ENCODE measurements around the gene STEEP1.

DNA sequence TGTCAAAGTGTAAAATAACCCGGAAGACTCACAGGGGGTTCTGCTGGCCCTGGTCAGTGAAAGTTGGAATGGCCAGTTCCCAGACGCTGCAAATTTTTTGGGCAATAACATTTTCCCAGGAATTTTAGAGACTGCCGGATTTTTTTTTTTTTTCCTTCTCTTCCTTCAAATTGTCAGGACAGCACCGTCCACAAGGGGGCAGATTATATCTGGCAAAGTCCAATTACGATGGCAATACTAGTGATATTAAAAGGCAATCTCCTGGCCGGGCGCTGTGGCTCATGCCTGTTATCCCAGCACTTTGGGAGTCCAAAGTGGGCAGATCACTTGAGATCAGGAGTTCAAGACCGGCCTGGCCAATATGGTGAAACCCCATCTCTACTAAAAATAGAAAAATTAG, 76.5 kb downstream of the STEEP1 start:
- TF ChIP-seq, protein P1, sequence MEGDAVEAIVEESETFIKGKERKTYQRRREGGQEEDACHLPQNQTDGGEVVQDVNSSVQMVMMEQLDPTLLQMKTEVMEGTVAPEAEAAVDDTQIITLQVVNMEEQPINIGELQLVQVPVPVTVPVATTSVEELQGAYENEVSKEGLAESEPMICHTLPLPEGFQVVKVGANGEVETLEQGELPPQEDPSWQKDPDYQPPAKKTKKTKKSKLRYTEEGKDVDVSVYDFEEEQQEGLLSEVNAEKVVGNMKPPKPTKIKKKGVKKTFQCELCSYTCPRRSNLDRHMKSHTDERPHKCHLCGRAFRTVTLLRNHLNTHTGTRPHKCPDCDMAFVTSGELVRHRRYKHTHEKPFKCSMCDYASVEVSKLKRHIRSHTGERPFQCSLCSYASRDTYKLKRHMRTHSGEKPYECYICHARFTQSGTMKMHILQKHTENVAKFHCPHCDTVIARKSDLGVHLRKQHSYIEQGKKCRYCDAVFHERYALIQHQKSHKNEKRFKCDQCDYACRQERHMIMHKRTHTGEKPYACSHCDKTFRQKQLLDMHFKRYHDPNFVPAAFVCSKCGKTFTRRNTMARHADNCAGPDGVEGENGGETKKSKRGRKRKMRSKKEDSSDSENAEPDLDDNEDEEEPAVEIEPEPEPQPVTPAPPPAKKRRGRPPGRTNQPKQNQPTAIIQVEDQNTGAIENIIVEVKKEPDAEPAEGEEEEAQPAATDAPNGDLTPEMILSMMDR (IDR thresholded peaks at IDR 0.05) = peak; percentile 63
- TF ChIP-seq SREBF2 (IDR thresholded peaks at IDR 0.05) = no peak
- TF ChIP-seq, protein P2, sequence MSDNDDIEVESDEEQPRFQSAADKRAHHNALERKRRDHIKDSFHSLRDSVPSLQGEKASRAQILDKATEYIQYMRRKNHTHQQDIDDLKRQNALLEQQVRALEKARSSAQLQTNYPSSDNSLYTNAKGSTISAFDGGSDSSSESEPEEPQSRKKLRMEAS (IDR thresholded peaks at IDR 0.05) = no peak
- TF ChIP-seq, protein P3, sequence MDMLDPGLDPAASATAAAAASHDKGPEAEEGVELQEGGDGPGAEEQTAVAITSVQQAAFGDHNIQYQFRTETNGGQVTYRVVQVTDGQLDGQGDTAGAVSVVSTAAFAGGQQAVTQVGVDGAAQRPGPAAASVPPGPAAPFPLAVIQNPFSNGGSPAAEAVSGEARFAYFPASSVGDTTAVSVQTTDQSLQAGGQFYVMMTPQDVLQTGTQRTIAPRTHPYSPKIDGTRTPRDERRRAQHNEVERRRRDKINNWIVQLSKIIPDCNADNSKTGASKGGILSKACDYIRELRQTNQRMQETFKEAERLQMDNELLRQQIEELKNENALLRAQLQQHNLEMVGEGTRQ (IDR thresholded peaks at IDR 0.05) = no peak
- TF ChIP-seq ESRRA (IDR thresholded peaks at IDR 0.05; ENCODE audit: borderline replicate concordance, low read length) = no peak
- no peak for TF ChIP-seq NR3C1 (IDR thresholded peaks at IDR 0.05)
- TF ChIP-seq BHLHE40 (IDR thresholded peaks at IDR 0.05; ENCODE audit: low read depth, low read length) = no peak
- TF ChIP-seq POLR2A (IDR thresholded peaks at IDR 0.05; ENCODE audit: low read length) = no peak
- no peak for TF ChIP-seq CBX8 (IDR thresholded peaks at IDR 0.05)
- TF ChIP-seq RFX5 (IDR thresholded peaks at IDR 0.05) = no peak
- TF ChIP-seq CEBPB (IDR thresholded peaks at IDR 0.05) = no peak
- TF ChIP-seq, protein P4, sequence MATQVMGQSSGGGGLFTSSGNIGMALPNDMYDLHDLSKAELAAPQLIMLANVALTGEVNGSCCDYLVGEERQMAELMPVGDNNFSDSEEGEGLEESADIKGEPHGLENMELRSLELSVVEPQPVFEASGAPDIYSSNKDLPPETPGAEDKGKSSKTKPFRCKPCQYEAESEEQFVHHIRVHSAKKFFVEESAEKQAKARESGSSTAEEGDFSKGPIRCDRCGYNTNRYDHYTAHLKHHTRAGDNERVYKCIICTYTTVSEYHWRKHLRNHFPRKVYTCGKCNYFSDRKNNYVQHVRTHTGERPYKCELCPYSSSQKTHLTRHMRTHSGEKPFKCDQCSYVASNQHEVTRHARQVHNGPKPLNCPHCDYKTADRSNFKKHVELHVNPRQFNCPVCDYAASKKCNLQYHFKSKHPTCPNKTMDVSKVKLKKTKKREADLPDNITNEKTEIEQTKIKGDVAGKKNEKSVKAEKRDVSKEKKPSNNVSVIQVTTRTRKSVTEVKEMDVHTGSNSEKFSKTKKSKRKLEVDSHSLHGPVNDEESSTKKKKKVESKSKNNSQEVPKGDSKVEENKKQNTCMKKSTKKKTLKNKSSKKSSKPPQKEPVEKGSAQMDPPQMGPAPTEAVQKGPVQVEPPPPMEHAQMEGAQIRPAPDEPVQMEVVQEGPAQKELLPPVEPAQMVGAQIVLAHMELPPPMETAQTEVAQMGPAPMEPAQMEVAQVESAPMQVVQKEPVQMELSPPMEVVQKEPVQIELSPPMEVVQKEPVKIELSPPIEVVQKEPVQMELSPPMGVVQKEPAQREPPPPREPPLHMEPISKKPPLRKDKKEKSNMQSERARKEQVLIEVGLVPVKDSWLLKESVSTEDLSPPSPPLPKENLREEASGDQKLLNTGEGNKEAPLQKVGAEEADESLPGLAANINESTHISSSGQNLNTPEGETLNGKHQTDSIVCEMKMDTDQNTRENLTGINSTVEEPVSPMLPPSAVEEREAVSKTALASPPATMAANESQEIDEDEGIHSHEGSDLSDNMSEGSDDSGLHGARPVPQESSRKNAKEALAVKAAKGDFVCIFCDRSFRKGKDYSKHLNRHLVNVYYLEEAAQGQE (IDR thresholded peaks at IDR 0.05) = no peak
- TF ChIP-seq POLR2AphosphoS2 (conservative IDR thresholded peaks at IDR 0.05; ENCODE audit: low read length) = no peak
